ENCODE measurements around the gene TMEM214. TPM values are rescaled to one million over a fixed set of nuclear protein-coding genes. Genes with fewer than 3 reads are reported as not detected.

TMEM214 gene, protein sequence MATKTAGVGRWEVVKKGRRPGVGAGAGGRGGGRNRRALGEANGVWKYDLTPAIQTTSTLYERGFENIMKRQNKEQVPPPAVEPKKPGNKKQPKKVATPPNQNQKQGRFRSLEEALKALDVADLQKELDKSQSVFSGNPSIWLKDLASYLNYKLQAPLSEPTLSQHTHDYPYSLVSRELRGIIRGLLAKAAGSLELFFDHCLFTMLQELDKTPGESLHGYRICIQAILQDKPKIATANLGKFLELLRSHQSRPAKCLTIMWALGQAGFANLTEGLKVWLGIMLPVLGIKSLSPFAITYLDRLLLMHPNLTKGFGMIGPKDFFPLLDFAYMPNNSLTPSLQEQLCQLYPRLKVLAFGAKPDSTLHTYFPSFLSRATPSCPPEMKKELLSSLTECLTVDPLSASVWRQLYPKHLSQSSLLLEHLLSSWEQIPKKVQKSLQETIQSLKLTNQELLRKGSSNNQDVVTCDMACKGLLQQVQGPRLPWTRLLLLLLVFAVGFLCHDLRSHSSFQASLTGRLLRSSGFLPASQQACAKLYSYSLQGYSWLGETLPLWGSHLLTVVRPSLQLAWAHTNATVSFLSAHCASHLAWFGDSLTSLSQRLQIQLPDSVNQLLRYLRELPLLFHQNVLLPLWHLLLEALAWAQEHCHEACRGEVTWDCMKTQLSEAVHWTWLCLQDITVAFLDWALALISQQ
- polyA plus RNA-seq (2012; ENCODE audit: insufficient read depth, insufficient read length): 39.2 TPM

DNA sequence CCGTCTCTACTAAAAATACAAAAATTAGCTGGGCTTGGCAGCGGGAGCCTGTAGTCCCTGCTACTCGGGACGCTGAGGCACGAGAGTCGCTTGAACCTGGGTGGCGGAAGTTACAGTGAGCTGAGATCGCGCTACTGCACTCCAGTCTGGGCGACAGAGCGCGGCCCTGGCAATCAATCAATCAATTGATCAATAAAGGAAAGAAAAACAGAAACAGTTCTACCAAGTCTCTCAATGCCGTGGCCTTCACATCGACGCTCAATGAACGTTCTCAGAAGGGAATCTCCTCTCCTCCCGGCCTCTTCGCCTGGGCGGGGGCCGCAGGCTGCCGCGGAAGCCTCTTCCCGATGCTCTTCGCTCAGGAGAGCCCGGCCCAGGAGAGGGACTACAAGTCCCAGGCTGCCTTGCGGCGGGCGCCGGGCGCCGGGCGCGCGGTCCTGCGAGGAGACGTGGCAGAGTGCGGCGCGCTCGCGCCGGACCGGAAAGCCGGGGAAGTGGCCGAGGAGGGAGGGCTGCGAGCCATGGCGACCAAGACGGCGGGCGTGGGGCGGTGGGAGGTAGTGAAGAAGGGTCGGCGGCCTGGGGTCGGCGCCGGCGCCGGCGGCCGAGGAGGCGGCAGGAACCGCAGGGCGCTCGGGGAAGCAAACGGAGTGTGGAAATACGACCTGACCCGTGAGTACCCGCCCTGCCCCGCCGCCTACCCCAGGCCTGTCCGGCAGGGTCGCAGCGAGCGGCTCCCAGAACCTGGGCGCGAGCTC, at the start of gene TMEM214:
Gene TMEM214, plus strand, starts transcription at position 471 of the 758 bp plus-strand sequence. Its CDS starts 51 bp downstream, at position 522.
- peak within 1 kb of the TSS; percentile 96 for H3K4me3 ChIP-seq (ENCODE audit: low read length)
- DNase-seq (ENCODE audit: low read depth, low spot score): peak; percentile 65

DNA sequence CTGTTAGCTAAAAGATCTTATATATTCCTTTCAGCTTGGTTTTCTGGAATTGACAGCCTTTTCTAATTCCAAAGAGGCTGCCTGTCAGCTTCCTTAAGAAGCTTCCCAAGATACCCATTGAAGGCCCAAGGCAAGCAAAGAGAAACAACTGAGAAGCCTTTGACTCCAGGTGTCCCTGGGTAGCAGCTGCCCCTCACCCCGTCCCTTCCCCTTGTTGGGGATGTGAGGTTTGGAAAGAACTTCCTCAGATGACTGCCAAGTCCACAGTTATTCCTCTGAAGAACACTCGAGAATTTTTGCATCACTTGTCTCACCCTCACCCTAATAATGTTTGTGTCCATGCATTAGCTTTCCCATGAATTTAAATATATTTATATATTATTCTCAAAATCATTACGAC, 49.0 kb upstream of the TMEM214 start:
- DNase-seq (ENCODE audit: low read depth, low spot score): no peak
- H3K4me3 ChIP-seq (ENCODE audit: low read length): no peak overlapping the region

DNA sequence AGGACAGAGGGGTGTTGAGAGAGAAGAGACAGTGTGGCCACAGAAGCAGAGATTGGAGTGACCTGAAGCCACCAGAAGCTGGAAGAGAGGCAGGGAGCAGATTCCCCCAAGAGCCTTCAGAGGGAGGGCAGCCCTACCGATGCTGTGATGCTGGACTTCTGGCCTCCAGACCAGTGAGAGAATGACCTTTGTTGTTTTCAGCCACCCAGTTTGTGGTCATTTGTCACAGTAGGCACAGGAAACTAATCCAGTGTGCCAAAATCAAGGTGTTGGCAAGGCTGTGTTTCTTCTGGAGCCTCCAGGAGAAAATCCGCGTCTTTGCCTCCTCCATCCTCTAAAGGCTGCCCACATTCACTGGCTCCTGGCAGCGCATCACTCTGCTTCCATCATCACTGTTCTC, 47.0 kb upstream of the TMEM214 start:
- H3K4me3 ChIP-seq (ENCODE audit: low read length): no peak overlapping the region
- DNase-seq (ENCODE audit: low read depth, low spot score): no peak

DNA sequence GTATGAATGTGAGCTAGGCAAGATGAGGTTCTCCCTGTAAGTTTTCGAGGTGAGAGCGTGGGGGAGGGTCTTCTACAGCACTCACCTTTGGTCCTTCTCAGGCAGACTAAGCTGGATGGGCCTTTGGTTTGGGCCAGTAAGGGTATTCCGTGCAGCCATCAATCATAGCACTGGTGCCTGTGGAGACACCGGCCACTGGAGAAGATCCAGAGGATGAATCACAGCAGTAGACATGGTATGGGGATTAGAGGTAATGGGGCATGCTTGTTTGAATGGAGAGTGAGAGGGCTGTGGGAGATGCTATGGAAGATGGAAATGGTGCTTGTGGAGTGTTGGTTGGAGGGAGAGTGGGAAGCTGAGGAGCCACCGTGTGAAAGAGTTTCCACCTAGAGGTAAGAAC, 46.2 kb upstream of the TMEM214 start:
- no peak overlapping the region for H3K4me3 ChIP-seq (ENCODE audit: low read length)
- DNase-seq (ENCODE audit: low read depth, low spot score): no peak

DNA sequence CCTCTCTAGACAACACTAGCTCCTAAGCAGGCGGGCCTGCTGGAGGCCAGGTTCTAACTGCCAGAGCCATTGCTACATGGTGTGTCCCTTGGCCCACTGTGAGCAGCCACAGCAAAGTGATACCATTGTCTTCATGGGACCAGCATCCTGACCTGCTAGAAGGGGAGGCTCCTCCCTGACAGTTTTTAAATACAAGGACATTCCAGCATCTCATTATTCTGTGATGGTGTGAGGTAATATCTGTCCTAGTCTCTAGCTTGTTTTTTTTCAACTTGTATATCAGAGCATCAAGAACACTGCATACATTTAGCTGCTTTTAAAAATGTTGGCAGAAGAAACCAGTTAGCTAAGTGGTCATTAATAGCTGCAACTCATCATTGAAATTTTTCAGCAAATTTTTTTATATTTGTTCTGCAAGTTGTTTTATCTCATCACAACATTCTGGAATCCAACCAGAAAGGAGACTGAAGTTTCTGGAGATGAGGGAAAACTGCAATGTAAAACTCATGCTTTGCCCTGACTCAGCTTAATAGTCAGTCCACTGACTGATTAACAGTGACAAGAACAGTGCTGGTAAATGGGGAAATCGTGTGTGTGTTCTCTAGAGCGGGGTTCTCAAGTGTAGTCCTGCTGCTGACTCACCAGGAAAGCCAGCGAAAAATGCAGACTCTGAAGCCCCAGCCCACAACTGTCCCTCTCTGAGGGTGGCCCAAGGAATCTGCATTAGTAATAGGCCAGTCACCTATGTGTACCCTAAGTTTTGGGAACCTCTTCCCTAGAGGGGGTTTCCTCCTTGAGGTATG, 44.5 kb upstream of the TMEM214 start:
- H3K4me3 ChIP-seq (ENCODE audit: low read length): no peak overlapping the region
- DNase-seq (ENCODE audit: low read depth, low spot score): no peak

DNA sequence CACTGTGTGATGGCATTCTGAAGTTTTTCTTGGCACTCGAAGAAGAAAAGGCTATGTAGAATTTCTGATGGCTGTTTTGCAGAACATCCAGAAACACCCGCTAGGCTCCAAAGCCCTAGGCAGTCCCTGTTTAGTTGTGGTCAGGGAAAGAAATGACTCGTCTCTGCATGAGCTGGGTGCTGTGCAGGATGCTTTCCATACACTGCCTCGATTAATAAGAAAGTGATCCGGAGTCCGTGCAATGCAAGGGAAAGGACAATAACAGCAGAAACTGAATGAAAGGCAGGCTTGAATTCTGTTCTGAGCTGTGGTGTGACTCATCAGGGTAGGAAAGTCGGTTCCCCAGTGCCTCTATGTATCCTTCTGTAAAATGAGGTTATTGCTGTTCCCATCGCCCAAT, 43.6 kb upstream of the TMEM214 start:
- H3K4me3 ChIP-seq (ENCODE audit: low read length): no peak overlapping the region
- DNase-seq (ENCODE audit: low read depth, low spot score): no peak

DNA sequence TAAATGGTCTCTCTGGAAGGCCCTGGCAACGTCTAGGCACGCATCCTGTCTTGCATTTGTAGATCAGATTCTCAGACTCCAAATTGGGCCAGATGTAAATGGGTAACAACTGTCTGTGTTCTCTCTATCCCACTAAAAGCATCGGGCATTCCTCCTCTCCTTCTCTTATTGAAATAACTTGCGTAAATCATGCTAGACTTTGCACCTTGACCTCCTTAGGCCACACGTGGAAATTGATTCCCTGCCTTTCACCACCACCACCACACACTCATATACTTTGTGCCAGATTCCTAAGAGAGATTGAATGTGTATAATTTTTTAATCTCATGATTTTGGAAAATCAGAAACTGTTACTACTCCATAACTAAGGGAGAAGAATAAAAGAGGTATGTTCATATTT, 41.0 kb upstream of the TMEM214 start:
- no peak for DNase-seq (ENCODE audit: low read depth, low spot score)

DNA sequence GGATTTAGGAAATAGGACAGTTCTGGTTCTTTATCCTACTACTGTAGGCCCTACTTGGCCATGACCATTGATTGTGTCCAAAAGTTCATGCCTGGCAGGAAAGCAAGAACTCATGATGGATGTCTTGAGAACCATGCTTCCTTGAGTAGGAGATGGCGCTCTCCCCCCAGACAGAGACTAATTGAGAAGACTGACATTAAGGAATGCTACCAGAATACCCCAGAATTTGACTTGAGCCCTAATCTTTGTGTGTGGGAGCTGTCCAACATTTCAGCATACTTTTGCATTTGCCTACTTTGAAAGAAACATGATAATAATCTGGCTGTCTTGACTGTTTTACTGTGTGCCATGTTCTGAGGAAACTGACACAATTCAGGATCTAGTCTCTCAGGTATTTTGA, 39.0 kb upstream of the TMEM214 start:
- H3K4me3 ChIP-seq (ENCODE audit: low read length): no peak overlapping the region
- DNase-seq (ENCODE audit: low read depth, low spot score): no peak

More for the DNA sequence above, 41.0 kb upstream of the TMEM214 start:
- H3K4me3 ChIP-seq (ENCODE audit: low read length): no peak overlapping the region

DNA sequence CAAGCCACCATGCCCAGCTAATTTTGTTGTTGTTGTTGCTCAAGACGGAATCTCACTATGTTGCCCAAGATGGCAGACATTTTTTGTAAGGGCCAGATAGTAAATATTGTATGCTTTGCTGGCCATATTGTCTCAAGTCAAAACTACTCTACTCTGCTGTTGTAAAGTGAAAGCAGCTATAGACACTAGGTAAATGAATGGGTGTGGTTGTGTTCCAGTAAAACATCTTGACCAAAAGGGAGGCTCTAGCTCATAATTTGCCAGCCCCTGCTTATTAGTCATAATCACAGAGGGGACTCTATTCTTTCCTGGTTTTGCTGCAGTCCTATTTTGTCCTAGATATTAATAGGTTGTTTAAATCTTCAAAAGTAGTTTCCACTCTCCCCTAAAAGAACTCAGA, 37.8 kb upstream of the TMEM214 start:
- DNase-seq (ENCODE audit: low read depth, low spot score): no peak
- H3K4me3 ChIP-seq (ENCODE audit: low read length): no peak overlapping the region

DNA sequence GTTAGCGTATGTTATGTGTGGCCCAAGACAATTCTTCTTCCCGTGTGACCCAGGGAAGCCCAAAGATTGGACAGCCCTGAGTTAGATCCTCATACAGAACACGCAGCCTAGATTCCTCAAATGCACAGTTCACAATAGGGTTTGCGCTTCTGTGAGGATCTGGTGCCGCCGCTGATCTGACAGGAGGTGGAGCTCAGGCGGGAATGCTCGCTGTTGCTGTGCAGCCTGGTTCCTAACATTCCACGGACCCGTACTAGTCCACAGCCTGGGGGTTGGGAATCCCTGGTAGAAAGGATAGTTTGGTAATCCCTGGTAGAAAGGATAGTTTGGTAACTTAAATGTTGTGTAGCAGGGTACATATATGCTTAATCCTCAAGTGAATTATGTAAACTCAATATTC, 35.4 kb upstream of the TMEM214 start:
- H3K4me3 ChIP-seq (ENCODE audit: low read length): no peak overlapping the region
- no peak for DNase-seq (ENCODE audit: low read depth, low spot score)

DNA sequence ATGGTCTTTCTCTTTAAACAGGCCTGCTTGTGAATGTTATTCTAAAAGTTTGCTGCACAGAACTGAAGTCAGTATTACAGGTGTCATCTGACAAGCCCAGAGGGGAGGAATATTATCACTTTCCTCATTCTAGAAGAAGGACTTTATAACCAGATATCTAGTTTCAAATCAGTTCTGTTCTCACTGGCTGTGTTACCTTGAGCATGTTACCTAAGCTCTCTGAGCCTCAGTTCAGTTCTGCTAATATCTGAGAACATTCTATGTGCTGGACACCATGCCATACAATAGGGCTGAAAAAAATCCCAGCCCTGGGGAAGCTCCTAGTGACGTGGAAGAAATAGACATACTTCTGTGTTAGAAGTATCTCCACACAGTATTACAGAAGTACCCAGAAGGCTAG, 34.4 kb upstream of the TMEM214 start:
- no peak for DNase-seq (ENCODE audit: low read depth, low spot score)

DNA sequence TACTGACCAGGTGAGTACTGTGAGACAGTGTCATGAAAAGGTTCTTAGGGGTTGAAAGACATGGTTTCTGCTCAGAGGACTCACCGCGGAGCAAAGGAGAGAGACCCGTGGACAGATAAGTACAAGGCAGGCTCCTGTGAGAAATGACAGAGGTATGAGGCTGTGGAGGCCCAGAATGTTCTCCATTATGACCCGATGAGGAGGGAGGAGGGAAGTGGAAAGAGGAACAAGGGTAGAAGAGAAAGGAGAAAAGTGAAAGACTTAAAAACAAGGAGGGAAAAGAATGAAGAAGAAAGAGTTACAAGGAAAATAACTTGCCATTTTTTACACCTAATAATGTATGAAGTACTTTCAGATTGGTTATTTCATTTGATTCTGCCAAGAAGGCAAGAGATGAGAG, 32.5 kb upstream of the TMEM214 start:
- H3K4me3 ChIP-seq (ENCODE audit: low read length): no peak overlapping the region
- DNase-seq (ENCODE audit: low read depth, low spot score): no peak

More for the DNA sequence above, 34.4 kb upstream of the TMEM214 start:
- no peak overlapping the region for H3K4me3 ChIP-seq (ENCODE audit: low read length)

DNA sequence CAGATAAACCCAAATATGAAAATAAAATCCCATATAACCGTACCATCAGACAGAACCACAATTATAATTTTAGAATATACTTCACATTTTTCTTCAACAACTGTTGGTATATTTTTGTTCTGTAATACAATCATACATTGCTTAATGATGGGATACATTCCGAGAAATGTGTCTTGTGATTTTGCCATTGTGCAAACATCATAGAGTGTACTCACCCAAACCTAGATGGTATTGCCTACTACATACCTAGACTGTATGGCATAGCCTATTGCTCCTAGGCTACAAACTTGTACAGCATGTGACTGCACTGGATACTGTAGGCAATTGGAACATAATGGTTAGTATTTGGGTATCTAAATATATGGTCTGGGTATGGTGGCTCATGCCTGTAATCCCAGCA, 31.8 kb upstream of the TMEM214 start:
- H3K4me3 ChIP-seq (ENCODE audit: low read length): no peak overlapping the region
- DNase-seq (ENCODE audit: low read depth, low spot score): no peak

DNA sequence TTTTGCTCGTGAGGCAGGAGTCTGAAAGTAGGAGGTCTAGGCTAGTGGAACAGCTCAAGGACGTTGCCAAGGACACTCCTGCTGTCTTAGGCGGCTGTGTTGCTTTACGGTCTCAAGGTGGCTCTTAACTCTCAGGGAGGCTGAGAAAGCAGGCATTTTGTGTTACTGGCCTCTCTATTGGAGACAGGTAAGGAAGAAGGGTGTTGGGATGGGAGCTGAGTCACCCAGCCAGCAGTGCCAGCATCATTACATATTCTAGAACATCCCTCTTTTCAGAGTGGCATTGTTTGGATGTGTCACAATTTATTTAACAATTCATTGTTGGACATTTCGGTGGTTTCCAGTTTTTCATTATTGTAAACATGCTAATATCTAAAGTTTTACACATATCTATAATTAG, 30.8 kb upstream of the TMEM214 start:
- DNase-seq (ENCODE audit: low read depth, low spot score): no peak
- H3K4me3 ChIP-seq (ENCODE audit: low read length): no peak overlapping the region

DNA sequence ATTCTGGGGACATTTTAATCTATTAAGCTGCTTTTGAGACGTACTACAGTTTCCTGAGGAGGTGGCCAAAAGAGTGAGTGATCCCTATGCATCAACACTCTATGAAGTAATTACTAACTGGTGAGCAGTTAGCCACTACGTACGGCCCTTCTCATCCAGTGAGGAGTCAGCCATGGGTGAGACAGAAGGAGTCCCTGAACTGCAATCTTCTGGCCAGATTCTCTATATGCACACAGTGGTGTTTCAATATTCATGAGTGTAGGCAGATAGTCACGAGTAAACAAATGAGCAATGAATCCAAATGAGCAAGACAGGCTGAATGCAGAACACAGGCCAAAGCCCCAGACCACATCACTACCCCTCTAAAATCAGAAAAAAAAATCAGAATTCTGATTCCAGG, 29.8 kb upstream of the TMEM214 start:
- no peak overlapping the region for H3K4me3 ChIP-seq (ENCODE audit: low read length)
- no peak for DNase-seq (ENCODE audit: low read depth, low spot score)

DNA sequence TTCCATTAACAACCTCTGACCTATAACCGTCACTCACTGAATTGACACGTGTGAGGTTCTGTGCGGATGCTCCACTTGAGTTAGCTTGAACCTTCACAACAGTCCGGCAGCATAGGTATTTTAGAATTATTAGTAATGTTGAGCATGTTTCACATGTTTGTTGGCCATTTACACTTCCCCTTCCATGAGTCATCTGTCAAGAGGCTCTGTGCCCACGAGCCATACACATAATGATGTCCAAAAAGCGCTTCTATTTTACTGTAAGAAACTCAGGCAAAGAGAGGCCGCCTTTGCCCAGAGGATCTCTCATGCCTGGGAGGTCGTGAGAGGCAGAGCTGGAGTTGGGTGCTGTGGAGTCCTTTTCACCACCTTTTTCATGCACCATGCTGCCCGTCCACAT, 28.9 kb upstream of the TMEM214 start:
- DNase-seq (ENCODE audit: low read depth, low spot score): no peak

DNA sequence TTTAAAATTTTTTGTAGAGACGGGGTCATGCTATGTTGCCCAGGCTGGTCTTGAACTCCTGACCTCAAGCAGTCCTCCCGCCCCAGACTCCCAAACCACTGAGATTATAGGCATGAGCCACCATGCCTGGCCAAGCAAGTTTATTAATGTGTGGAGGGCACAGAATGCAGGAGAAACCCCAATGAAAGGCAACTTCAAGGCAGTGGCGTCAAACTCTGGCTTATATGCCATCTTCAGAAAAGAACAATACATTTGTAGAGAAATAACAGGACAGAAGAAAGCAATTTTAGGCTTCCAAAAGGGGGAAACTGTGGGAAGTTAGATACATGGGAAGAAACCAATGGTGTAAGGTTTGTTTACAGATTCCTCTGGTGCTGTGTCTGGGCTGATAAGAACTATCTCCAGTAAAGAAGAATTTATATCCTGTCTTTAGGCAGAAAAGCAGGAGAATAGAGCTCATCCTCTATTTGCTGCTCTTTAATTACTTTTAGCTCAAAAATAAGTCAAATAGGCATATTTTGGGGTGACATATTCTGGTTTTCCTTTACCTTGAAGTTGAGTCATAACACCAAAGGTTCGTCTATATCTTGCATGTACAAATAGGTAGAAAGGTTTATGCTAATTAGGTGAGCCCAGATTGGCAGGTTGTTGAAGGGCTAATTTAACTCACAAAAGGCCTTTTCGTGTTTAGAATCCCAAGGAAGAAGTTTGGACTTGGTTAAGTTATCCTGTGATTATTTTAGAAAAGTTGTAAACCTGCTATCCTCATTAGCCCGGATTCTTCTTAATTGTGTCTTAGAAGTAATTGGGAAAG, 26.0 kb upstream of the TMEM214 start:
- no peak overlapping the region for H3K4me3 ChIP-seq (ENCODE audit: low read length)
- no peak for DNase-seq (ENCODE audit: low read depth, low spot score)

More for the DNA sequence above, 28.9 kb upstream of the TMEM214 start:
- no peak overlapping the region for H3K4me3 ChIP-seq (ENCODE audit: low read length)

All from Jurkat, Clone E6-1 (cell line).